ENCODE data around the gene FRMD5. TPM values are rescaled to one million over a fixed set of nuclear protein-coding genes. Genes with fewer than 3 reads are reported as not detected.
A peak's percentile ranks its signal among the peaks of the same experiment; 100 is the strongest.

Gene FRMD5
- 0.12 TPM for polyA plus RNA-seq (2013, experiment 1 of 2)
- 0.18 TPM for polyA plus RNA-seq (2013, experiment 2 of 2)

DNA sequence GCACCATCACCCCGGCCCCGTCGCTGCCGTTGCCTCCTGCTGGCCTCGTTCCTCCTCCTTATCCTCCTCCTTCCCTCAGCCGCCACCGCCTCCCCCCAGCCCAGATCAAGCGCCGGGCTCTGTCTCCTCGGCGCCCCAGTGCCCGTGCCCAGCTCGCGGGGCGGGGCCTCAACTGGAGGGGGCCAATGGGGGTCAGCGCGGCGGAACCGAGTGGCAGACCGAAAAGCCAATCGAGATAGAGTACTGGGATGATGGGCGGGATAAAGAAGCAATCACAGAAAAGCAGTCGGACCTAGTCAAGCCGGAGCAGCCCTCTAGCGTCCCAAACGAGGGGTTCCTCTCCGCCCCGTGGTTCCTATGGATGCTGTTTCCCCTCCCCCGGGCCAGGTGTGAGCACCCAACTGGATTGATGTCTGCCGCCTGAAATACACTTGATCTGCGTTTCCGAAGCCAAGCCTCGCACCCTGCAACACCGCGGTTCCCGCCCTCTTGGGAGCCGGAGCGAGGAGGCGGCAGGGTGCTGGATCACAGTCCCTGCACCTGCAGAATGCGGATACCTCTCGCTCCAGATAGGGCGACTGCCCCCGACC lies at the start of gene FRMD5:
FRMD5 (minus strand) TSS at position 121 of the 590 bp plus-strand sequence.
- Histone ChIP-seq H3K23ac (ENCODE audit: low read length in 2 of 2) (no peak within 1 kb of the TSS), H3K4me3 (ENCODE audit: insufficient read depth in 1 of 2, low read depth in 1 of 2, low read length in 2 of 2) (peak within 1 kb of the TSS; percentile 79 to 90), H2BK15ac (ENCODE audit: low read depth, poor library complexity, severe bottlenecking) (no peak within 1 kb of the TSS), H2BK120ac (ENCODE audit: low read depth, low read length) (no peak within 1 kb of the TSS), H3K27ac (ENCODE audit: low read length, poor library complexity, severe bottlenecking) (peak within 1 kb of the TSS; percentile 20), H3K27me3 (ENCODE audit: control insufficient read depth in 1 of 2, insufficient read depth in 1 of 2, low read length in 2 of 2) (no peaks in the 10 kb centered on the region), H4K91ac (ENCODE audit: low read length) (no peak within 1 kb of the TSS), H2BK5ac (ENCODE audit: low read depth, low read length, poor library complexity, severe bottlenecking) (peak within 1 kb of the TSS; percentile 53), H3K36me3 (ENCODE audit: control insufficient read depth in 1 of 2, insufficient read depth in 2 of 2, low read depth in 1 of 2, low read length in 2 of 2) (no peaks in the 10 kb centered on the region), H2AK5ac (ENCODE audit: low read length, severe bottlenecking) (no peak within 1 kb of the TSS), H2AFZ (ENCODE audit: low read depth, low read length) (peak within 1 kb of the TSS; percentile 81), H3K18ac (ENCODE audit: low read depth in 1 of 2, low read length in 2 of 2) (peak within 1 kb of the TSS in 1 of 2 experiments; percentile 31), H3K9ac (ENCODE audit: low read length) (peak within 1 kb of the TSS; percentile 88), H2BK12ac (ENCODE audit: low read length in 2 of 2) (no peak within 1 kb of the TSS), H3K4me1 (ENCODE audit: control insufficient read depth, insufficient read depth, low read depth, low read length) (peaks cover 3% of the 10 kb centered on the region), H3K14ac (ENCODE audit: low read length in 2 of 2) (peak within 1 kb of the TSS in 1 of 2 experiments; percentile 22), H4K8ac (ENCODE audit: low read length) (no peak within 1 kb of the TSS), H3K9me3 (ENCODE audit: control insufficient read depth, low read length) (no peaks in the 10 kb centered on the region), H3K4me2 (ENCODE audit: low read length, poor library complexity, severe bottlenecking) (peak within 1 kb of the TSS; percentile 80), H3K79me1 (replicated peaks; ENCODE audit: low read length, poor library complexity, severe bottlenecking) (no peaks in the 10 kb centered on the region), H3K4ac (ENCODE audit: low read depth in 1 of 2, low read length in 2 of 2) (no peak within 1 kb of the TSS)
- peak; percentile 93 for DNase-seq
- 3% methylated on average over 34 of the region's 43 CpGs for WGBS

DNA sequence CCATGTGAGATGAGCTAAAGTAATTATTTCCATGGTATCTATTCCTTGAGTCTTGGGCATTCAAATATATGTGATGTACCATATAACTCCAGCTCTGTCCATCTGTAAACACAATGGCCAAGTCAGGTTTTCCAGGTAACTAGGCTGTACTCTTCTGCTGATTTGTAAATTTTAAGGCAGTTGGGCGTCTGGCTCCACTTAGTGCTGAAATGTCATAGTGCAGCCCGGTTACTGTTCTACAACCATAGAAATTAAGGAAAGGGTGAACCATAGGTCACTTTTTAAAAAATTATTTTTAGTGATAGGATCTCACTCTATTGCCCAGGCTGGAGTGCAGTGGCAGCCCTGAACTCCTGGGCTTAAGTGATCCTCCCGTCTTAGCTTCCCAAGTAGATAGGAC lies 48.8 kb upstream of the FRMD5 start:
- H3K23ac ChIP-seq (ENCODE audit: low read length in 2 of 2) = no peak overlapping the region
- H3K36me3 ChIP-seq (ENCODE audit: control insufficient read depth in 1 of 2, insufficient read depth in 2 of 2, low read depth in 1 of 2, low read length in 2 of 2) = no peaks in the 10 kb centered on the region
- H2BK120ac ChIP-seq (ENCODE audit: low read depth, low read length) = no peak overlapping the region
- H2BK5ac ChIP-seq (ENCODE audit: low read depth, low read length, poor library complexity, severe bottlenecking) = no peak overlapping the region
- H2AK5ac ChIP-seq (ENCODE audit: low read length, severe bottlenecking) = no peak overlapping the region
- H3K27ac ChIP-seq (ENCODE audit: low read length, poor library complexity, severe bottlenecking) = no peak overlapping the region
- H3K4me3 ChIP-seq (ENCODE audit: insufficient read depth in 1 of 2, low read depth in 1 of 2, low read length in 2 of 2) = no peak overlapping the region
- no peak overlapping the region for H3K18ac ChIP-seq (ENCODE audit: low read depth in 1 of 2, low read length in 2 of 2)
- no peak for DNase-seq
- WGBS = 100% methylated on average over 2 of the region's 3 CpGs
- no peak overlapping the region for H4K91ac ChIP-seq (ENCODE audit: low read length)
- H3K4ac ChIP-seq (ENCODE audit: low read depth in 1 of 2, low read length in 2 of 2) = no peak overlapping the region
- no peak overlapping the region for H3K4me2 ChIP-seq (ENCODE audit: low read length, poor library complexity, severe bottlenecking)
- no peaks in the 10 kb centered on the region for H3K79me1 ChIP-seq (replicated peaks; ENCODE audit: low read length, poor library complexity, severe bottlenecking)
- H2AFZ ChIP-seq (ENCODE audit: low read depth, low read length) = no peak overlapping the region
- H4K8ac ChIP-seq (ENCODE audit: low read length) = no peak overlapping the region
- no peaks in the 10 kb centered on the region for H3K4me1 ChIP-seq (ENCODE audit: control insufficient read depth, insufficient read depth, low read depth, low read length)
- H3K14ac ChIP-seq (ENCODE audit: low read length in 2 of 2) = no peak overlapping the region
- no peak overlapping the region for H2BK15ac ChIP-seq (ENCODE audit: low read depth, poor library complexity, severe bottlenecking)
- H3K27me3 ChIP-seq (ENCODE audit: control insufficient read depth in 1 of 2, insufficient read depth in 1 of 2, low read length in 2 of 2) = no peaks in the 10 kb centered on the region
- H3K9me3 ChIP-seq (ENCODE audit: control insufficient read depth, low read length) = no peaks in the 10 kb centered on the region
- H3K9ac ChIP-seq (ENCODE audit: low read length) = no peak overlapping the region
- no peak overlapping the region for H2BK12ac ChIP-seq (ENCODE audit: low read length in 2 of 2)

DNA sequence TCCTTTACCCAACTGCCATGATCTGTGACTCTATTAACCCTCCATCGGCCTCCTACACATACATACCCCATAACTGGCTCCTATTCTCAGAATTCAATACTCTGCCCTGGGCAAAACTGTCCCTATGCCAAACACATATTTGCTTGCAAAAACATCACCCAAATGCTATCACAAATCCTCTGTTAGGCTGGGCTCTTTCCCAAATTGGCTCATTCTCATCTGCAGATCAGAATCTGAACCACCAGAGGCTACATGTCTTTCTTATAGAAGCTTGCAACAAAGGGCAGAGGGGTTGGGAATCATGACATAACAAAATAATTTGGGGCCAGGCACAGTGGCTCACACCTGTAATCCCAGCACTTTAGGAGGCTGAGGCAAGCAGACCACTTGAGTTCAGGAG lies 48.1 kb upstream of the FRMD5 start:
- H2BK12ac ChIP-seq (ENCODE audit: low read length in 2 of 2) = no peak overlapping the region
- H3K4me3 ChIP-seq (ENCODE audit: insufficient read depth in 1 of 2, low read depth in 1 of 2, low read length in 2 of 2) = no peak overlapping the region
- 86% methylated on average over 1 of the region's 1 CpG for WGBS
- no peak overlapping the region for H3K18ac ChIP-seq (ENCODE audit: low read depth in 1 of 2, low read length in 2 of 2)
- H3K27ac ChIP-seq (ENCODE audit: low read length, poor library complexity, severe bottlenecking) = no peak overlapping the region
- no peak overlapping the region for H3K4ac ChIP-seq (ENCODE audit: low read depth in 1 of 2, low read length in 2 of 2)
- H3K79me1 ChIP-seq (replicated peaks; ENCODE audit: low read length, poor library complexity, severe bottlenecking) = no peaks in the 10 kb centered on the region
- no peak overlapping the region for H2AK5ac ChIP-seq (ENCODE audit: low read length, severe bottlenecking)
- no peaks in the 10 kb centered on the region for H3K36me3 ChIP-seq (ENCODE audit: control insufficient read depth in 1 of 2, insufficient read depth in 2 of 2, low read depth in 1 of 2, low read length in 2 of 2)
- H3K9me3 ChIP-seq (ENCODE audit: control insufficient read depth, low read length) = no peaks in the 10 kb centered on the region
- H4K91ac ChIP-seq (ENCODE audit: low read length) = no peak overlapping the region
- H3K4me1 ChIP-seq (ENCODE audit: control insufficient read depth, insufficient read depth, low read depth, low read length) = no peaks in the 10 kb centered on the region
- no peak overlapping the region for H2BK5ac ChIP-seq (ENCODE audit: low read depth, low read length, poor library complexity, severe bottlenecking)
- H2BK15ac ChIP-seq (ENCODE audit: low read depth, poor library complexity, severe bottlenecking) = no peak overlapping the region
- H2AFZ ChIP-seq (ENCODE audit: low read depth, low read length) = no peak overlapping the region
- no peak overlapping the region for H3K4me2 ChIP-seq (ENCODE audit: low read length, poor library complexity, severe bottlenecking)
- DNase-seq = no peak
- peaks cover 0 to under 1% of the 10 kb centered on the region in 2 experiments for H3K27me3 ChIP-seq (ENCODE audit: control insufficient read depth in 1 of 2, insufficient read depth in 1 of 2, low read length in 2 of 2)
- H3K23ac ChIP-seq (ENCODE audit: low read length in 2 of 2) = no peak overlapping the region
- no peak overlapping the region for H3K9ac ChIP-seq (ENCODE audit: low read length)
- H4K8ac ChIP-seq (ENCODE audit: low read length) = no peak overlapping the region
- no peak overlapping the region for H2BK120ac ChIP-seq (ENCODE audit: low read depth, low read length)
- no peak overlapping the region for H3K14ac ChIP-seq (ENCODE audit: low read length in 2 of 2)

DNA sequence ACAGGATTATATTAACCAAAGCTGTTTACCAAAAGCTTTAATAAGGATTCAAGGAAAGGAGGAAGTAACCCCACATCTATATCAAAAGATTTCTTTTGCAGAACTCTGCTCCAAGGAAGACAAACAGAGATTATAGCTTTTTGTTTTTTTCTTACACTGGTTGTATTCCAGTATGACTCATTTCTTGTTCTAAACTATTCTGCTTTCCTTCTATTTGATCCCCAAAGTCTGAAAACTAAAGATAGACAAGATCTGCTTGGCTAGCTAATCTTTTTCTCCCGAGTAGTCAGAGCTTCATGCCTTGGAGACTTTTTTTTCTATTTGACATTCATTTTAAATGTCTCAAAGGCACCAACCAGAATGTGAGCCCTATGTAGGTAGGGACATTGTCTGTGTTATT lies 36.8 kb upstream of the FRMD5 start:
- H2AFZ ChIP-seq (ENCODE audit: low read depth, low read length) = no peak overlapping the region
- no peak overlapping the region for H3K23ac ChIP-seq (ENCODE audit: low read length in 2 of 2)
- H3K4me1 ChIP-seq (ENCODE audit: control insufficient read depth, insufficient read depth, low read depth, low read length) = no peaks in the 10 kb centered on the region
- H2BK120ac ChIP-seq (ENCODE audit: low read depth, low read length) = no peak overlapping the region
- no peak overlapping the region for H3K4me2 ChIP-seq (ENCODE audit: low read length, poor library complexity, severe bottlenecking)
- H2BK12ac ChIP-seq (ENCODE audit: low read length in 2 of 2) = no peak overlapping the region
- no peaks in the 10 kb centered on the region for H3K9me3 ChIP-seq (ENCODE audit: control insufficient read depth, low read length)
- no peak overlapping the region for H3K9ac ChIP-seq (ENCODE audit: low read length)
- no peaks in the 10 kb centered on the region for H3K36me3 ChIP-seq (ENCODE audit: control insufficient read depth in 1 of 2, insufficient read depth in 2 of 2, low read depth in 1 of 2, low read length in 2 of 2)
- H3K4me3 ChIP-seq (ENCODE audit: insufficient read depth in 1 of 2, low read depth in 1 of 2, low read length in 2 of 2) = no peak overlapping the region
- H4K8ac ChIP-seq (ENCODE audit: low read length) = no peak overlapping the region
- H3K27ac ChIP-seq (ENCODE audit: low read length, poor library complexity, severe bottlenecking) = no peak overlapping the region
- no peak overlapping the region for H4K91ac ChIP-seq (ENCODE audit: low read length)
- no peak overlapping the region for H2BK15ac ChIP-seq (ENCODE audit: low read depth, poor library complexity, severe bottlenecking)
- no peak overlapping the region for H2AK5ac ChIP-seq (ENCODE audit: low read length, severe bottlenecking)
- H3K4ac ChIP-seq (ENCODE audit: low read depth in 1 of 2, low read length in 2 of 2) = no peak overlapping the region
- no peaks in the 10 kb centered on the region for H3K79me1 ChIP-seq (replicated peaks; ENCODE audit: low read length, poor library complexity, severe bottlenecking)
- 80% methylated on average over 1 of the region's 1 CpG for WGBS
- H3K14ac ChIP-seq (ENCODE audit: low read length in 2 of 2) = no peak overlapping the region
- H3K18ac ChIP-seq (ENCODE audit: low read depth in 1 of 2, low read length in 2 of 2) = no peak overlapping the region
- H2BK5ac ChIP-seq (ENCODE audit: low read depth, low read length, poor library complexity, severe bottlenecking) = no peak overlapping the region
- no peaks in the 10 kb centered on the region for H3K27me3 ChIP-seq (ENCODE audit: control insufficient read depth in 1 of 2, insufficient read depth in 1 of 2, low read length in 2 of 2)
- DNase-seq = no peak

Data from mesenchymal stem cell (in vitro differentiated cells and primary cell).